HUES64 (cell line): Measurements from ENCODE around the gene SNX10.

Experiments
- H3K27ac ChIP-seq: 2 replicates; pipeline ENCODE4 v1.7.0; 2013; ENCODE audit warnings: low read depth, low read length, inconsistent platforms
- H3K27me3 ChIP-seq: 2 replicates; pipeline ENCODE4 v1.6.1; 2013; ENCODE audit warnings: mild to moderate bottlenecking, low read length; ENCODE audit not compliant: insufficient read depth
- H3K36me3 ChIP-seq: 2 replicates; pipeline ENCODE4 v1.6.1; 2013; ENCODE audit warnings: mild to moderate bottlenecking, low read length; ENCODE audit not compliant: insufficient read depth
- H3K4me1 ChIP-seq: 2 replicates; pipeline ENCODE4 v1.6.1; 2013; ENCODE audit warnings: mild to moderate bottlenecking, low read length, moderate library complexity; ENCODE audit not compliant: insufficient read depth
- H3K4me3 ChIP-seq: 2 replicates; pipeline ENCODE4 v1.5.1; 2013; ENCODE audit warnings: mild to moderate bottlenecking, low read length, moderate library complexity
- H3K9ac ChIP-seq: 2 replicates; pipeline ENCODE4 v1.6.1; 2013; ENCODE audit warnings: mild to moderate bottlenecking, low read depth, low read length
- H3K9me3 ChIP-seq: 2 replicates; pipeline ENCODE4 v1.6.1; 2013; ENCODE audit warnings: low read depth, low read length; ENCODE audit not compliant: insufficient read depth
- WGBS: fragments of 150-250, 120-280 bp; methylation state at CpG from one replicate; pipeline ENCODE4 v1.1.7; 2013; ENCODE audit warnings: missing lambda C conversion rate; 5-methylcytosine and 5-hydroxymethylcytosine counted together

The SNX10 gene

GRCh38 chr7:26409661-26410547 is 118.2 kb downstream of the SNX10 start:
- no peak overlapping the region for H3K27ac ChIP-seq
- WGBS, result 88% methylated on average over 5 of the region's 5 CpGs
- no peaks in the 10 kb centered on the region for H3K27me3 ChIP-seq
- H3K9ac ChIP-seq, result no peak overlapping the region
- H3K9me3 ChIP-seq, result no peaks in the 10 kb centered on the region
- H3K4me1 ChIP-seq, result no peaks in the 10 kb centered on the region
- no peak overlapping the region for H3K4me3 ChIP-seq
- H3K36me3 ChIP-seq, result no peaks in the 10 kb centered on the region

GRCh38 chr7:26413007-26413691 is 121.5 kb downstream of the SNX10 start:
- Histone ChIP-seq H3K36me3 (no peaks in the 10 kb centered on the region), H3K9me3 (no peaks in the 10 kb centered on the region), H3K4me1 (peaks cover 6% of the 10 kb centered on the region; the same call in 1 of the 2 replicates), H3K27me3 (no peaks in the 10 kb centered on the region), H3K4me3 (no peak overlapping the region), H3K9ac (no peak overlapping the region), H3K27ac (no peak overlapping the region)
- 87% methylated on average over 3 of the region's 3 CpGs for WGBS

- H3K36me3 ChIP-seq, result no peaks in the 10 kb centered on the region
- peaks cover 10% of the 10 kb centered on the region; the same call in 1 of the 2 replicates for H3K4me1 ChIP-seq
- H3K9ac ChIP-seq, result no peak overlapping the region
- H3K9me3 ChIP-seq, result no peaks in the 10 kb centered on the region
- H3K27me3 ChIP-seq, result no peaks in the 10 kb centered on the region
- 88% methylated on average over 1 of the region's 1 CpG for WGBS
- H3K4me3 ChIP-seq, result no peak overlapping the region
- H3K27ac ChIP-seq, result no peak overlapping the region
Measured at GRCh38 chr7:26416004-26416403, 124.3 kb downstream of the SNX10 start.

GRCh38 chr7:26417911-26418413 is 126.3 kb downstream of the SNX10 start:
- H3K9ac ChIP-seq, result no peak overlapping the region
- H3K27me3 ChIP-seq, result no peaks in the 10 kb centered on the region
- no peak overlapping the region for H3K27ac ChIP-seq
- H3K4me3 ChIP-seq, result no peak overlapping the region
- peaks cover 16% of the 10 kb centered on the region; the same call in 1 of the 2 replicates for H3K4me1 ChIP-seq
- no peaks in the 10 kb centered on the region for H3K9me3 ChIP-seq
- WGBS, result 91% methylated on average over 5 of the region's 5 CpGs
- H3K36me3 ChIP-seq, result no peaks in the 10 kb centered on the region

- Histone ChIP-seq H3K27ac (no peak overlapping the region), H3K27me3 (no peaks in the 10 kb centered on the region), H3K4me1 (peaks cover 16% of the 10 kb centered on the region; the same call in 1 of the 2 replicates), H3K4me3 (no peak overlapping the region), H3K36me3 (no peaks in the 10 kb centered on the region), H3K9me3 (no peaks in the 10 kb centered on the region), H3K9ac (no peak overlapping the region)
- 94% methylated on average over 3 of the region's 3 CpGs for WGBS
Measured at GRCh38 chr7:26419198-26419597, 127.5 kb downstream of the SNX10 start.

- H3K9me3 ChIP-seq, result no peaks in the 10 kb centered on the region
- H3K4me1 ChIP-seq, result peaks cover 16% of the 10 kb centered on the region; the same call in 1 of the 2 replicates
- H3K27ac ChIP-seq, result no peak overlapping the region
- no peak overlapping the region for H3K4me3 ChIP-seq
- no peaks in the 10 kb centered on the region for H3K27me3 ChIP-seq
- H3K9ac ChIP-seq, result no peak overlapping the region
- H3K36me3 ChIP-seq, result no peaks in the 10 kb centered on the region
- WGBS, result 60% methylated on average over 5 of the region's 5 CpGs
Measured at GRCh38 chr7:26420422-26421019, 128.9 kb downstream of the SNX10 start.

- no peak overlapping the region for H3K27ac ChIP-seq
- H3K9me3 ChIP-seq, result no peaks in the 10 kb centered on the region
- peaks cover 14% of the 10 kb centered on the region for H3K4me1 ChIP-seq
- H3K9ac ChIP-seq, result no peak overlapping the region
- 94% methylated on average over 5 of the region's 5 CpGs for WGBS
- no peaks in the 10 kb centered on the region for H3K36me3 ChIP-seq
- H3K27me3 ChIP-seq, result no peaks in the 10 kb centered on the region
- H3K4me3 ChIP-seq, result no peak overlapping the region
Measured at GRCh38 chr7:26422761-26423160, 131.1 kb downstream of the SNX10 start.

- H3K36me3 ChIP-seq, result no peaks in the 10 kb centered on the region
- H3K27me3 ChIP-seq, result no peaks in the 10 kb centered on the region
- H3K27ac ChIP-seq, result no peak overlapping the region
- peaks cover 14% of the 10 kb centered on the region for H3K4me1 ChIP-seq
- no peak overlapping the region for H3K4me3 ChIP-seq
- no peak overlapping the region for H3K9ac ChIP-seq
- no peaks in the 10 kb centered on the region for H3K9me3 ChIP-seq
- 88% methylated on average over 1 of the region's 1 CpG for WGBS
Measured at GRCh38 chr7:26423436-26423835, 131.8 kb downstream of the SNX10 start.
